Jurkat, Clone E6-1 (cell line): ENCODE measurements around the gene EGLN2.

Experiments used
- DNase-seq: peaks from one replicate; pipeline ENCODE4 v3.0.0-alpha.2; 2011; ENCODE audit warnings: low read depth, low spot score
- H3K4me3 ChIP-seq: 2 replicates; pipeline ENCODE4 v1.5.1; 2011; ENCODE audit warnings: mild to moderate bottlenecking, low read length, control low read depth, moderate library complexity

Gene EGLN2

GRCh38 chr19:40799558-40800338 is 757 bp downstream of the EGLN2 start:
- DNase-seq = no peak
- H3K4me3 ChIP-seq = peak overlapping the region; percentile 83

GRCh38 chr19:40800339-40800996 is 1.5 kb downstream of the EGLN2 start:
- no peak for DNase-seq
- H3K4me3 ChIP-seq = peak overlapping the region; percentile 83

GRCh38 chr19:40800997-40801377 is 2.0 kb downstream of the EGLN2 start:
- no peak for DNase-seq
- H3K4me3 ChIP-seq = no peak overlapping the region

GRCh38 chr19:40801426-40802299 is 2.7 kb downstream of the EGLN2 start:
- H3K4me3 ChIP-seq = no peak overlapping the region
- no peak for DNase-seq

GRCh38 chr19:40802300-40803169 is 3.5 kb downstream of the EGLN2 start:
- no peak for DNase-seq

GRCh38 chr19:40803170-40803856 is 4.3 kb downstream of the EGLN2 start:
- H3K4me3 ChIP-seq = no peak overlapping the region
- DNase-seq = no peak

More at GRCh38 chr19:40802300-40803169, 3.5 kb downstream of the EGLN2 start:
- H3K4me3 ChIP-seq = no peak overlapping the region

GRCh38 chr19:40803857-40804782 is 5.1 kb downstream of the EGLN2 start:
- no peak overlapping the region for H3K4me3 ChIP-seq
- peak; percentile 36 for DNase-seq

- DNase-seq = no peak
- no peak overlapping the region for H3K4me3 ChIP-seq
Observed at GRCh38 chr19:40804783-40805242, 5.8 kb downstream of the EGLN2 start.

GRCh38 chr19:40805258-40805868 is 6.4 kb downstream of the EGLN2 start:
- no peak for DNase-seq
- H3K4me3 ChIP-seq = no peak overlapping the region

- H3K4me3 ChIP-seq = no peak overlapping the region
- DNase-seq = peak; percentile 88
Observed at GRCh38 chr19:40806423-40807146, 7.6 kb downstream of the EGLN2 start.

- DNase-seq = no peak
- H3K4me3 ChIP-seq = no peak overlapping the region
Observed at GRCh38 chr19:40807147-40808020, 8.4 kb downstream of the EGLN2 start.

- no peak overlapping the region for H3K4me3 ChIP-seq
- DNase-seq = no peak
Observed at GRCh38 chr19:40808021-40808325, 9.0 kb downstream of the EGLN2 start.

- no peak for DNase-seq
- no peak overlapping the region for H3K4me3 ChIP-seq
Observed at GRCh38 chr19:40808497-40808896, 9.5 kb downstream of the EGLN2 start.

GRCh38 chr19:40809358-40810086 is 10.5 kb downstream of the EGLN2 start:
- H3K4me3 ChIP-seq = no peak overlapping the region
- DNase-seq = no peak

- no peak for DNase-seq
- no peak overlapping the region for H3K4me3 ChIP-seq
Observed at GRCh38 chr19:40810160-40810559, 11.2 kb downstream of the EGLN2 start.
